GM12891 (cell line): Measurements from ENCODE around the gene GTF2A1.

ENCODE experiments used
- PAX5 ChIP-seq: IDR thresholded peaks from 2 replicates; pipeline ENCODE4 v1.6.1; 2011; ENCODE audit warnings: low read length, moderate library complexity, mild to moderate bottlenecking; ENCODE audit not compliant: insufficient read depth, severe bottlenecking
- POLR2A ChIP-seq: IDR thresholded peaks from 2 replicates; pipeline ENCODE4 v1.6.1; 2011; ENCODE audit warnings: low read depth, low read length, control low read depth

- TF ChIP-seq POLR2A (no peak), PAX5 (no peak)
Observed at GRCh38 chr14:81261176-81261575, 40.4 kb upstream of the GTF2A1 start.
